Uterus (tissue), 2 donors: ENCODE data around the gene TSHZ2.

Experiments used
- CTCF ChIP-seq, 4 experiments: fragments of 200-600 bp in 2 of 4; fragments of 450-650 bp in 2 of 4; sonication (generic) in 2 of 4; IDR thresholded peaks; one replicate each; pipeline ENCODE4 v1.5.1; 2016 to 2019; ENCODE audit warnings: antibody characterized with exemption in 4 of 4, mild to moderate bottlenecking in 2 of 4, moderate library complexity in 1 of 4
- POLR2A ChIP-seq, 2 donors: fragments of 450-650 bp; IDR thresholded peaks; one replicate each; pipeline ENCODE4 v1.6.1; 2016; ENCODE audit warnings: antibody characterized with exemption in 2 of 2, mild to moderate bottlenecking in 1 of 2, moderate library complexity in 1 of 2

GRCh38 chr20:53487461-53488200, 515.5 kb downstream of the TSHZ2 start:
- TF ChIP-seq CTCF (IDR thresholded peaks at IDR 0.05) = no peak
- no peak for TF ChIP-seq POLR2A (IDR thresholded peaks at IDR 0.05)
